GM18507 (cell line): Measurements from ENCODE around the gene CNTRL.
"Not testable (repeated sequence)": the region's sequence is repeated elsewhere in the genome, so short reads cannot be mapped to it uniquely, and the experiment has no call there.

Experiments used
- DNase-seq: peaks from one replicate; pipeline ENCODE4 v3.0.0; 2011; ENCODE audit warnings: low read depth; ENCODE audit not compliant: insufficient read length; ENCODE audit errors: extremely low spot score
- FAIRE-seq: peaks from 2 replicates; lab custom pipeline; 2011; peaks lifted over from hg19 to GRCh38; lab: Jason Lieb, UNC

Gene CNTRL, protein sequence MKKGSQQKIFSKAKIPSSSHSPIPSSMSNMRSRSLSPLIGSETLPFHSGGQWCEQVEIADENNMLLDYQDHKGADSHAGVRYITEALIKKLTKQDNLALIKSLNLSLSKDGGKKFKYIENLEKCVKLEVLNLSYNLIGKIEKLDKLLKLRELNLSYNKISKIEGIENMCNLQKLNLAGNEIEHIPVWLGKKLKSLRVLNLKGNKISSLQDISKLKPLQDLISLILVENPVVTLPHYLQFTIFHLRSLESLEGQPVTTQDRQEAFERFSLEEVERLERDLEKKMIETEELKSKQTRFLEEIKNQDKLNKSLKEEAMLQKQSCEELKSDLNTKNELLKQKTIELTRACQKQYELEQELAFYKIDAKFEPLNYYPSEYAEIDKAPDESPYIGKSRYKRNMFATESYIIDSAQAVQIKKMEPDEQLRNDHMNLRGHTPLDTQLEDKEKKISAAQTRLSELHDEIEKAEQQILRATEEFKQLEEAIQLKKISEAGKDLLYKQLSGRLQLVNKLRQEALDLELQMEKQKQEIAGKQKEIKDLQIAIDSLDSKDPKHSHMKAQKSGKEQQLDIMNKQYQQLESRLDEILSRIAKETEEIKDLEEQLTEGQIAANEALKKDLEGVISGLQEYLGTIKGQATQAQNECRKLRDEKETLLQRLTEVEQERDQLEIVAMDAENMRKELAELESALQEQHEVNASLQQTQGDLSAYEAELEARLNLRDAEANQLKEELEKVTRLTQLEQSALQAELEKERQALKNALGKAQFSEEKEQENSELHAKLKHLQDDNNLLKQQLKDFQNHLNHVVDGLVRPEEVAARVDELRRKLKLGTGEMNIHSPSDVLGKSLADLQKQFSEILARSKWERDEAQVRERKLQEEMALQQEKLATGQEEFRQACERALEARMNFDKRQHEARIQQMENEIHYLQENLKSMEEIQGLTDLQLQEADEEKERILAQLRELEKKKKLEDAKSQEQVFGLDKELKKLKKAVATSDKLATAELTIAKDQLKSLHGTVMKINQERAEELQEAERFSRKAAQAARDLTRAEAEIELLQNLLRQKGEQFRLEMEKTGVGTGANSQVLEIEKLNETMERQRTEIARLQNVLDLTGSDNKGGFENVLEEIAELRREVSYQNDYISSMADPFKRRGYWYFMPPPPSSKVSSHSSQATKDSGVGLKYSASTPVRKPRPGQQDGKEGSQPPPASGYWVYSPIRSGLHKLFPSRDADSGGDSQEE (N-terminal part only)

GRCh38 chr9:121074370-121075250 is at the start of gene CNTRL:
Gene CNTRL (plus strand): TSS chr9:121074955. CDS start chr9:121088327, 13,372 bp downstream.
- FAIRE-seq (peak; percentile 81), DNase-seq (peak; percentile 55)

DNA sequence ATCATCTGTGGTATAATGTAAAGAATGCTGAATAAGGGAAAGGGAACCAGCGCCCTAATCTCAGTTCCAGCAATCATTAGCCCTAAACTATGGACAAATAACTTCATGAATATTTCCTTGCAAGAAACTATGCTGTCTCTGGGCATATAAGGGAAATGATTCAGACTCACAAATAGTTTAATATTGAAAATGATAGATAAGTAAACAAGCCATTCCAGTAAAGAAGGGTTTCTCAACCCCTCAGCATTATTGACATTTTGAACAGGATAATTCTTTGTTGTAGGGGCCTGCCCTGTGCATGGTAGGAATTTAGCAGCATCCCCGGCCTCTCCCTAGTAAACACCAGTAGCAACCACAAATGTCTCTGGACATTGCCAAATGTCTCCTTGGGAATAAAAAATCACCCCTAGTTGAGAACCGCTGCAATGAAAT is 48.5 kb upstream of the CNTRL start:
- DNase-seq (no peak), FAIRE-seq (no peak)

DNA sequence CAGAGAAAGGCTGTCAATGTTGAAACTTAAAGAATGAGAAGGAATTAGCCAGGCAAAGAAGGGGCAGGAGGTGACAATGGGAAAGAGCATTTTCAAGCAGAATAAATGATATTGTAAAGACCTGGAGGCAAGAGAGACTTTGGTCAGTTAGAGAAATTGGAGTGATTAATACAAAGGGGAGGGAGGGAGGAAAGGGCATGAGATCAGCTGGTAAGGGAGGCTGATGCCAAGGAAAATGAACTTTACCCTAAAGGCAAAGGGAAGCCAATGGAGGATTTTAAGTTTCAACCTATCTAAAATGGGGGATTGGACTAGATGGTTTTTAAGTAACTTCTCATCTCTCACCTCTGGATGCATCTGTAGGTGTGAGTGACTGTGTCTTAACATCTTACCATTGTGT is 48.0 kb upstream of the CNTRL start:
- FAIRE-seq (no peak), DNase-seq (no peak)

- FAIRE-seq, DNase-seq: not testable (repeated sequence)
Observed at GRCh38 chr9:121028285-121028684, 46.5 kb upstream of the CNTRL start.

DNA sequence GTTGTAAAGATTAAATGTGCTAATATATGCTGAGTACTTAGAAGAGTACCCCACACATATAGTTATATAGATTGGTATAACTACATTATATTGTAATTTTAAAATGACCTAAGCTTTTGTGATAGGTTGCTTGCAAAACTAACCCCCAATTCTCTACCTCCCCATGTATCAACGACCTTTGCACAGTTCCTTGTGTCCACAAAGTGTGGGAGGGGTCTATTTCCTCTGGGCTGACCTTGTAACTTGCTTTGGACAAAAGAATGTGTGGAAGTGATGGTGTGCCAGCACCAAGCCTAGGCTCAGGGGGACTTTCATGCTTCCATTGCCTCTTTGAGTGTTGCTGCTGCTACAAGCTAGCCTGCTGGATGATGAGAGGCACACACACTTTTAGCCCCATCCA is 45.3 kb upstream of the CNTRL start:
- no peak for FAIRE-seq

GRCh38 chr9:121034529-121034928 is 40.2 kb upstream of the CNTRL start:
- DNase-seq (no peak), FAIRE-seq (no peak)

More for the DNA sequence above, 45.3 kb upstream of the CNTRL start:
- DNase-seq, result no peak

DNA sequence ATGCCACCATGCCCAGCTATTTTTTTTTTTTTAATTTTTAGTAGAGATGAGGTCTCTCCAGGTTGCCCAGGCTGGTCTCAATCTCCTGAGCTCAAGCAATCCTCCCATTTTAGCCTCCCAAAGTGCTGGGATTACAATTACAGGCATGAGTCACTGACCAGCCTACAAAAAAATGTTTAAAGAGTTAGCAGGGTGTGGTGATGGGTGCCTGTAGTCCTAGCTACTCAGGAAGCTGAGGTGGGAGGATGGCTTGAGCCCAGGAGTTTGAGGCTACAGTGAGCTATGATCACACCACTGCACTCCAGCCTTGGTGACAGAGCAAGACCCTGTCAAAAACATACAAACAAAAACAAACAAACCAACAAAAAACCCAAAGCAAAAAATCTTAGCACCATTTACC is 39.0 kb upstream of the CNTRL start:
- not testable (repeated sequence) for DNase-seq, FAIRE-seq

GRCh38 chr9:121038362-121038761 is 36.4 kb upstream of the CNTRL start:
- no peak for DNase-seq
- FAIRE-seq, result no peak

DNA sequence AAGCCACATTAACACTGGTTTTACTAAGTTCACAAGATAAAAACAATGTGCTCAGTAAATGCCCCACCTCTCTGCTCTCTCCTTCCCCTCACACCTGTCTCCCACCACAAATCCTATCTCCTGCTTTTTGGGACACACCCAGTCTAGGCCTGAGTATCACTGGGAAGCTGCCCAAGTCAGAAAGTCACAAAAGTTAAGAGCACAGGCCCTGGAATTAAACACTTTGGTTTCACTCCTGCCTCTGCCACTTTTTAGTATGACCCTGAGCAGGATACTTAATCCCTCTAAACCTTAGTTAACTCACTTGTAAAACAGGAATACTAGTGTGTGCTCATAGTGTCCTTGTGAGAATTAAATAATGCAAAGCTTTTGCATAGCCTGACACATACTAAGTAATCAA is 36.0 kb upstream of the CNTRL start:
- FAIRE-seq (no peak), DNase-seq (no peak)

GRCh38 chr9:121048175-121048574 is 26.6 kb upstream of the CNTRL start:
- no peak for FAIRE-seq
- no peak for DNase-seq

- DNase-seq, result no peak
- no peak for FAIRE-seq
Observed at GRCh38 chr9:121048618-121049017, 26.1 kb upstream of the CNTRL start.

DNA sequence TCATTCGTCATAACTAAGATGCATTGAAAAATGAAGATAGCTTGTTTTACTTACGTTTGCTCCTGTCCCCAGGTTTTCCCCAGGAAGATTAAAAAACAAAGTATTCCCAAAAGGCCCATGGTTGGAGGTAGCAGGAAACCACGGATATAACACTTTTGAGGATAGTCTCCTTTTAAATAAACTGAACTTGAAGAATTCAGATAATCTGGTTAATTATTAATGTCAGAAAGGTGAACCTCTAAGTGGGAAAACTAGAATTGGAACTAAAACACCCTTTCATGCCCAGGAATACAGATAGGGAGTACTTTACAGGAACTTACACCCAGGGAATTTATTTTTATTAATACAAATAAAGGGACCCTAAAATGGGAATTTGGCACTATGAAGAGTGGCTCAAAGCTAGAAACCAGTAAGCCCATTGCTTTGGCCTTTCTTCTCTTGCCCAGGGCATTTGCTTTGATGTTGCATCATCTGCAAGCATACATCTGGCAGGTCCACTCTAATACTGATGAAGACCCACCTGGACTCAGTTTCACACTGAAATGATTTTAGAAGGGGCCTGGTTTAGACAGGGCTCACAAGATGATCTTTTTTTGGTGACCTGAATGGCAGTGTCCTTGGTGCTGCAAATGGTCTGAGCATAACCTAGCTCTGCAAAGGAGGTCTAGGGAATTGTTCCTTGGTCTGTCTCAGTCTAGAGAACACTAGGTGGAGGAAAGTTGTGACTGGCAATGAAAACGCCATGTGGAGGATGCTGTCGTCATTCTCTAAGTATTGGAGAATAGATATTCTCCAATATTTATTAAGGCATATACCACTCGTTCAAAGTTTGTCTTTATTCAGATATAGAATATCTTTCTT is 24.4 kb upstream of the CNTRL start, which contains the start of gene C5:
C5 (minus strand) TSS at position 148 of the 861 bp plus-strand sequence; CDS start at position 119, 29 bp downstream.
- DNase-seq, result no peak
- FAIRE-seq, result no peak

DNA sequence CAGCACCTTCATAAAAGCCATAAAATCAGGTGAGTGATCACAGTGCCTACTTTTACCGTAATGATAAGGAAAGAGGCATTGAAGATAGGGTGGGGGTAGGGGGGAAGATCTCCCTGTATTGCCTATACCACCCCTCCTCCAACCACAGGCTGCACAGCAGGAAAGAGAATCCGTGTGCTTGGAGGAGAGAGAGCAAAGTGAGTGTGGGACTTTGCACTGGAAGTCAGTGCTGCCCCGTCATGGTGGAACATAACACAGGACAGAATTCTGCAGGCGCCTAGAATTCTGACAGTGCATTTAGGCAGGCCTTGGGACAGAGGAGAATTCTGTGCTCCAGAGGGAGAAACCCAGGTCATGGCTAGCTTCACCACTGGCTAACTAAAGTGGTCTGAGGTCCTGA is 21.2 kb upstream of the CNTRL start:
- FAIRE-seq (no peak), DNase-seq (no peak)

DNA sequence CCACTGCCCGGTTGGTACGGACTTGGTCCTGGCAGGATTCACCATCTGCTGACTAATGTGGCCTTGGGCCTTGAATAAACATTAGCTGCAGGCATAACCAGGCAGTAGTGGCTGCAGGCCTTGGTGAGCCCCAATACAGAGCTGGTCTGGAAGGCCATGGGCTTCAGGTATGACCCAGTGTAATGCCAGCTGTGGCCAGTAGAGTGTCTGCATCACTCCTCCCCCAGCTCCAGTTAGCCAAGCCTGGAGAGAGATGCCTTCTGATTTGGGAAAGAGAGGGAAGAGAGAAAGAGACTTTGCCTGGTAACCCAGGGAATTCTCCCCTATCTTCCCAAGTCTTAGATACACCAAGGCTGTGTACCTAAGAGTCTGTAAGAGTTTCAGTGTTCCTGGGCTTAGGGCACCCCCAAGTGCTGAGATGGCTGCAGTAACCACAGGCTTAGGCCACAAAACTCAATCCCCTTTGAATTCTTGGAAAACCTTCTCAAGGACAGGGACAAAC is 19.1 kb upstream of the CNTRL start:
- FAIRE-seq, result no peak

DNA sequence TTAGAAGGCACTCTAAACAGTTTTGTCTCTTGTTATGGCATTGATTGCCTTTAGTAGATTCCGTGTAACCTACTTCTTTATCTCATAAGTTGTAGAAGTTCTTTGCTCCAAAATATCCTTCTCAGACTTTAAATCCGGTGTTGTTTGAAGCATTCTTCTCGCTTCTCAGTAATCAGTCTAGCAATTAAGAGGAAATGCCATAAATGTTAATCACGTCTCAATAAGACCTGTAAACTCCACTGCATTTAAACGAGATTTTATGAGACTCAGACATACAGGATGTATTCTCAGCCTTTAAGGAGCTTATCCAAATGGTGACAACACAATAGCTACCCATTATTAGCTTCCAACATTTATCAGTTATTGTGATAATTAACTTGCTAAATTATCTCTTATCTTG is 16.9 kb upstream of the CNTRL start:
- no peak for DNase-seq
- FAIRE-seq, result no peak

More for the DNA sequence above, 19.1 kb upstream of the CNTRL start:
- no peak for DNase-seq

- DNase-seq (no peak), FAIRE-seq (no peak)
Observed at GRCh38 chr9:121059513-121059912, 15.2 kb upstream of the CNTRL start.

- FAIRE-seq (peak; percentile 77), DNase-seq (peak; percentile 33)
Observed at GRCh38 chr9:121059998-121060636, 14.6 kb upstream of the CNTRL start.
